A549 (cell line): ENCODE data around the gene KRTAP10-9. TPM values are rescaled to one million over a fixed set of nuclear protein-coding genes. Genes with fewer than 3 reads are reported as not detected.

Experiments
- ATAC-seq, 2 experiments: fragments of 200-7000 bp in 1 of 2; fragments of >200 bp in 1 of 2; cut with Nextera tagmentation in 1 of 2; cut with Tn5 transposase in 1 of 2; 3 replicates each; pipeline versions ENCODE4 v1.8.0 to v1.9.1; 2018 to 2020; ENCODE audit warnings: mild to moderate bottlenecking in 1 of 2, moderate library complexity in 1 of 2
- CTCF ChIA-PET: fragments of 300-600 bp; sonication (Branson Sonifier 250); formaldehyde crosslinking; extraction: SDS; loops from one replicate; lab custom pipeline; 2021; ENCODE audit warnings: antibody characterized with exemption, inconsistent platforms; lab: Yijun Ruan, JAX
- POLR2A ChIA-PET: fragments of 350-600 bp; formaldehyde crosslinking; extraction: SDS; loops from one replicate; lab custom pipeline; 2021; ENCODE audit warnings: antibody characterized with exemption, inconsistent platforms; lab: Yijun Ruan, JAX
- DNase-seq, 2 experiments: peaks; one replicate each; pipeline versions ENCODE4 v3.0.0 to v3.0.0-alpha.2; 2011 to 2016; ENCODE audit warnings: low read depth in 1 of 2, low spot score in 1 of 2
- FAIRE-seq: peaks from 2 replicates; lab custom pipeline; 2011; peaks lifted over from hg19 to GRCh38; lab: Jason Lieb, UNC
- H3K27ac ChIP-seq, 2 experiments: fragments of >200 bp; sonication (Bioruptor Twin); formaldehyde crosslinking; 3 replicates each; pipeline ENCODE4 v1.5.1; 2016 to 2017
- H3K4me1 ChIP-seq: fragments of >200 bp; sonication (Bioruptor Twin); formaldehyde crosslinking; 3 replicates; pipeline ENCODE4 v1.6.1; 2016
- H3K4me2 ChIP-seq: fragments of >200 bp; sonication (Bioruptor Twin); formaldehyde crosslinking; 3 replicates; pipeline ENCODE4 v1.6.1; 2016
- H3K4me3 ChIP-seq: fragments of >200 bp; sonication (Bioruptor Twin); formaldehyde crosslinking; 3 replicates; pipeline ENCODE4 v1.5.1; 2016
- H3K9me3 ChIP-seq: fragments of >200 bp; sonication (Bioruptor Twin); formaldehyde crosslinking; 3 replicates; pipeline ENCODE4 v1.6.1; 2016
- CBX2 ChIP-seq: fragments of 200-600 bp; sonication (generic); IDR thresholded peaks from 2 replicates; pipeline ENCODE4 v1.6.1; 2016; ENCODE audit warnings: low read depth, mild to moderate bottlenecking, borderline replicate concordance
- CBX8 ChIP-seq: fragments of 200-600 bp; sonication (generic); IDR thresholded peaks from 2 replicates; pipeline ENCODE4 v1.6.1; 2016
- CEBPB ChIP-seq, 2 experiments: fragments of >200 bp in 1 of 2; sonication (Bioruptor Twin) in 1 of 2; formaldehyde crosslinking in 1 of 2; IDR thresholded peaks; 2 replicates each; pipeline ENCODE4 v1.6.1; 2012 to 2016
- CHD4 ChIP-seq: fragments of 200-600 bp; sonication (generic); IDR thresholded peaks from 2 replicates; pipeline ENCODE4 v1.6.1; 2016; ENCODE audit warnings: antibody characterized with exemption, mild to moderate bottlenecking, borderline replicate concordance
- EHMT2 ChIP-seq: fragments of 200-600 bp; sonication (generic); IDR thresholded peaks from 2 replicates; pipeline ENCODE4 v1.6.1; 2016; ENCODE audit warnings: antibody characterized with exemption, low read depth, mild to moderate bottlenecking, moderate library complexity
- FOSL2 ChIP-seq, 2 experiments: fragments of 450-650 bp in 1 of 2; fragments of >200 bp in 1 of 2; sonication (Bioruptor Twin) in 1 of 2; formaldehyde crosslinking; IDR thresholded peaks; 2 replicates each; pipeline versions ENCODE4 v1.5.0 to v1.6.1; 2016 to 2020; ENCODE audit warnings: mild to moderate bottlenecking in 1 of 2, moderate library complexity in 1 of 2
- FOXS1 ChIP-seq: fragments of 250-450 bp; sonication (Bioruptor Pico); IDR thresholded peaks from 2 replicates; pipeline ENCODE4 v1.5.0; 2020; ENCODE audit warnings: mild to moderate bottlenecking, moderate library complexity
- GATA3 ChIP-seq: IDR thresholded peaks from 2 replicates; pipeline ENCODE4 v1.6.1; 2012; ENCODE audit warnings: borderline replicate concordance
- HOXA7 ChIP-seq: fragments of 250-450 bp; sonication (Bioruptor Pico); IDR thresholded peaks from 2 replicates; pipeline ENCODE4 v1.5.0; 2020; ENCODE audit warnings: mild to moderate bottlenecking, moderate library complexity
- HOXB13 ChIP-seq: fragments of 250-450 bp; sonication (Bioruptor Pico); IDR thresholded peaks from 2 replicates; pipeline ENCODE4 v1.5.0; 2020; ENCODE audit warnings: low read depth, mild to moderate bottlenecking, moderate library complexity
- JUN ChIP-seq, 2 experiments: fragments of >200 bp; sonication (Bioruptor Twin); formaldehyde crosslinking; IDR thresholded peaks; 2 replicates in 1 of 2; 3 replicates in 1 of 2; pipeline ENCODE4 v1.6.1; 2016 to 2017
- JUNB ChIP-seq: fragments of >200 bp; sonication (Bioruptor Twin); formaldehyde crosslinking; IDR thresholded peaks from 2 replicates; pipeline ENCODE4 v1.6.1; 2016
- MYC ChIP-seq: IDR thresholded peaks from 2 replicates; pipeline ENCODE4 v1.6.1; 2012; ENCODE audit warnings: mild to moderate bottlenecking, inconsistent platforms, low read length, improper control_type of control experiment, borderline replicate concordance
- NPAS2 ChIP-seq: fragments of 250-450 bp; sonication (Bioruptor Pico); IDR thresholded peaks from 2 replicates; pipeline ENCODE4 v1.8.0; 2022; ENCODE audit warnings: mild to moderate bottlenecking, moderate library complexity, borderline replicate concordance
- SMC3 ChIP-seq: fragments of >200 bp; sonication (Bioruptor Twin); formaldehyde crosslinking; IDR thresholded peaks from 3 replicates; pipeline ENCODE4 v1.6.1; 2018; ENCODE audit warnings: inconsistent platforms
- ZC3H11A ChIP-seq: fragments of 450-650 bp; IDR thresholded peaks from 2 replicates; pipeline ENCODE4 v1.6.1; 2014; ENCODE audit warnings: antibody characterized with exemption, mild to moderate bottlenecking
- ZFP36 ChIP-seq: fragments of 450-650 bp; IDR thresholded peaks from 2 replicates; pipeline ENCODE4 v1.6.1; 2014; ENCODE audit warnings: borderline replicate concordance; ENCODE audit not compliant: partially characterized antibody
- ZSCAN20 ChIP-seq: fragments of 250-450 bp; sonication (Bioruptor Pico); IDR thresholded peaks from 2 replicates; pipeline ENCODE4 v1.8.0; 2022; ENCODE audit warnings: mild to moderate bottlenecking, moderate library complexity
- WGBS: methylation state at CpG from one replicate; pipeline ENCODE4 v1.1.6; 2017; ENCODE audit errors: missing lambda C conversion rate; 5-methylcytosine and 5-hydroxymethylcytosine counted together
- polyA plus RNA-seq, 4 experiments: library from polyadenylated mRNA; depleted of rRNA in 3 of 4; stranded (reverse); fragments of >200 nt; fragmentation: RNase III in 1 of 4; extraction: RNeasy Plus Mini Kit Qiagen cat#74134 plus additional on column Dnase treatment in 1 of 4; gene quantifications; 2 replicates in 3 of 4; 3 replicates in 1 of 4; pipeline ENCODE4 v1.2.3, GENCODE V29; 2011 to 2017
- TF ChIP-seq, protein P1 (sequence below): IDR thresholded peaks from 2 replicates; pipeline ENCODE4 v1.6.1; 2012
- TF ChIP-seq, protein P2 (sequence below): fragments of 450-650 bp; IDR thresholded peaks from 2 replicates; pipeline ENCODE4 v1.6.1; 2014; ENCODE audit warnings: antibody characterized with exemption
- TF ChIP-seq, protein P3 (sequence below): IDR thresholded peaks from 2 replicates; pipeline ENCODE4 v1.6.1; 2012; ENCODE audit warnings: low read depth, borderline replicate concordance

The KRTAP10-9 gene
- polyA plus RNA-seq, 2 of the 4 experiments (the other 2 are of a cell fraction): not detected

DNA sequence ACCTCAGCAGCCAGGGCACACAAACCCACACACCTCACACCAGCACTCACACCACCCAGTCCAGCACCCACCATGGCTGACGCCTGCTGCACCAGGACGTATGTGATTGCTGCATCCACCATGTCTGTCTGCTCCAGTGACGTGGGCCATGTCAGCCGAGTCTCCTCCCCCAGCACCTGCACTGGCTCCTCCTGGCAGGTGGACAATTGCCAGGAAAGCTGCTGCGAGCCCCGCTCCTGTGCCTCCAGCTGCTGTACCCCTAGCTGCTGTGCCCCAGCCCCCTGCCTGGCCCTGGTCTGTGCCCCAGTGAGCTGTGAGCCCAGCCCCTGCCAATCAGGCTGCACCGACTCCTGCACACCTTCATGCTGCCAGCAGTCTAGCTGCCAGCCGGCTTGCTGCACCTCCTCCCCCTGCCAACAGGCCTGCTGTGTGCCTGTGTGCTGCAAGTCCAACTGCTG lies 14.8 kb upstream of the KRTAP10-9 start, which contains the start of gene KRTAP10-8:
Gene KRTAP10-8 (plus strand): TSS at position 51 of the 458 bp plus-strand sequence. CDS start 22 bp downstream, at position 73.
- FAIRE-seq: no peak
- WGBS: 50% methylated on average over 2 of the region's 8 CpGs
- ATAC-seq: no peak
- CTCF ChIA-PET: no interaction called here
- no peak for DNase-seq
- POLR2A ChIA-PET: no interaction called here
- Histone ChIP-seq H3K9me3 (peaks cover 5% of the 10 kb centered on the region; the same call in 1 of the 3 replicates), H3K4me2 (no peak within 1 kb of the TSS), H3K4me1 (no peaks in the 10 kb centered on the region), H3K4me3 (no peak within 1 kb of the TSS), H3K27ac (no peak within 1 kb of the TSS)
- TF ChIP-seq, protein P1, sequence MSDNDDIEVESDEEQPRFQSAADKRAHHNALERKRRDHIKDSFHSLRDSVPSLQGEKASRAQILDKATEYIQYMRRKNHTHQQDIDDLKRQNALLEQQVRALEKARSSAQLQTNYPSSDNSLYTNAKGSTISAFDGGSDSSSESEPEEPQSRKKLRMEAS: no peak
- TF ChIP-seq GATA3 (no peak), HOXA7 (no peak), SMC3 (no peak), JUNB (no peak), CHD4 (no peak), JUN (IDR thresholded peaks at IDR 0.05) (no peak), EHMT2 (no peak), ZFP36 (no peak), CBX2 (no peak), CEBPB (IDR thresholded peaks at IDR 0.05) (no peak), ZSCAN20 (CRISPR knock-in tag) (no peak)
- TF ChIP-seq, protein P2, sequence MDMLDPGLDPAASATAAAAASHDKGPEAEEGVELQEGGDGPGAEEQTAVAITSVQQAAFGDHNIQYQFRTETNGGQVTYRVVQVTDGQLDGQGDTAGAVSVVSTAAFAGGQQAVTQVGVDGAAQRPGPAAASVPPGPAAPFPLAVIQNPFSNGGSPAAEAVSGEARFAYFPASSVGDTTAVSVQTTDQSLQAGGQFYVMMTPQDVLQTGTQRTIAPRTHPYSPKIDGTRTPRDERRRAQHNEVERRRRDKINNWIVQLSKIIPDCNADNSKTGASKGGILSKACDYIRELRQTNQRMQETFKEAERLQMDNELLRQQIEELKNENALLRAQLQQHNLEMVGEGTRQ: no peak
- TF ChIP-seq, protein P3, sequence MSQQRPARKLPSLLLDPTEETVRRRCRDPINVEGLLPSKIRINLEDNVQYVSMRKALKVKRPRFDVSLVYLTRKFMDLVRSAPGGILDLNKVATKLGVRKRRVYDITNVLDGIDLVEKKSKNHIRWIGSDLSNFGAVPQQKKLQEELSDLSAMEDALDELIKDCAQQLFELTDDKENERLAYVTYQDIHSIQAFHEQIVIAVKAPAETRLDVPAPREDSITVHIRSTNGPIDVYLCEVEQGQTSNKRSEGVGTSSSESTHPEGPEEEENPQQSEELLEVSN: no peak

DNA sequence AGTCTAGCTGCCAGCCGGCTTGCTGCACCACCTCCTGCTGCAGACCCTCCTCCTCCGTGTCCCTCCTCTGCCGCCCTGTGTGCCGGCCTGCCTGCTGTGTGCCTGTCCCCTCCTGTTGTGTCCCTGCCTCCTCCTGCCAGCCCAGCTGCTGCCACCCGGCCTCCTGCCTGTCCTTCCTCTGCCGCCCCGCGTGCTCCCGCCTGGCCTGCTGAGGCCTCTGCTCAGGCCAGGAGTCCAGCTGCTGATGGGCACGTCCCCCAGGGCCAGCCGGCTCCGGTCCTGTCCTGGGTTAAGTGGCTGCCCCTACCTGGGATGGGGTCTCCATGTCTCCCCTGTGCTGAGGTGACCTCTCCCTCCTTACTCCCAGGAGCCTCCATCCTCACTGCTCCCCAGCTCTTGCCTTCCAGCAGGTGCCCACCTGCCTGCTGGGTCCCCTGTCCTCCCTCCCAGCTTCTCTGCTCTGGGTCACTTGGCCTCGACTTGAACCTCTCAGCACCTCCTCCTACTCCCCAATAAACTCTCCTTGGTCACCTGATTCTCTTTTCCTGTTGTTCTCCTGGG lies 14.1 kb upstream of the KRTAP10-9 start:
- Histone ChIP-seq H3K4me2 (no peak overlapping the region), H3K4me1 (no peaks in the 10 kb centered on the region), H3K27ac (no peak overlapping the region)
- TF ChIP-seq FOSL2 (IDR thresholded peaks at IDR 0.05): no peak
- TF ChIP-seq FOSL2 (CRISPR knock-in tag; IDR thresholded peaks at IDR 0.05): no peak
- no peak for TF ChIP-seq EHMT2
- no peak for TF ChIP-seq CBX8
- no peak for TF ChIP-seq ZFP36
- TF ChIP-seq, all 56 proteins: peak for 0
- CTCF ChIA-PET: no interaction called here
- no peak for FAIRE-seq
- WGBS: 24% methylated on average over 5 of the region's 13 CpGs
- no peak for DNase-seq
- no peak for ATAC-seq
- peaks cover 5% of the 10 kb centered on the region; the same call in 1 of the 3 replicates for H3K9me3 ChIP-seq
- H3K4me3 ChIP-seq: no peak overlapping the region
- POLR2A ChIA-PET: no interaction called here

DNA sequence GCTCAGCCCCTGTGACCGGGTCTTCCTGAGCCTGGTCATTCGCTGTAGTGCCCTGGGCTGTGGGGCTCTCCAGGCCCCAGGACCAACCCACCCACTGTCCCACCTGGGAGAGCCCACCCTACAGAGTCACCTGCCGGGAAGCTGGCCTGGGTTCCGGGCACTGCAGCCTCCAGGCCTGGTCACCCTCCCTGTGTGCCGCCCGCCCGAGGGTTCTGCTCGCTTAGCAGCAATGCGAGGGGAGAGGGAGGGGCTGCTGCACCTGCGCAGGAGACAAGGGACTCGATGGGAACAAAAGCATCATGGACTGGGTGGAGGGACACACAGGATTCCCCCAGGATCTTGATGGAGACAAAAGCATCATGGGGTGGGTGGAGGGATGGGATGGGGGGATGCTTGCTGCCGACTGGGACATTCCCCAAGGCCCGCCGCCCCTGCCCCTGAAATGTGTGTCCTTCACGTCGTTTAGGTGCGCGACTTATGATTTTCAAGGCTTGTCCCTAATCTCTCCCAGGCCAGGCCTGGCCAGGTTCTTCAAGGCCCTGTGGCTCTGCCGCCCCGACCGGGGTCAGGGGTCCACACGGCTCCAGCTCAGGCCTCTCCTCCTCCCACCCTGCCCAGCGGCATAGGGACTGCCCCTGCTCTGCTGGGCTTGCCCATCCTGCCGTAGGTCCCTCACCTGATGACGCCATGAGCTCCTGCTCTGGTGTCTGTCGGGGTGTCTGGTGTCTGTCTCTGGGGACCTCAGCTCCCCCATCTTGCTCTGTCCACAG lies 13.3 kb upstream of the KRTAP10-9 start:
- Histone ChIP-seq H3K9me3 (peaks cover 5% of the 10 kb centered on the region; the same call in 1 of the 3 replicates), H3K4me2 (no peak overlapping the region), H3K4me1 (no peaks in the 10 kb centered on the region), H3K4me3 (no peak overlapping the region), H3K27ac (no peak overlapping the region)
- TF ChIP-seq GATA3 (no peak), CBX2 (no peak), NPAS2 (CRISPR knock-in tag) (no peak), HOXB13 (CRISPR knock-in tag) (no peak), FOXS1 (CRISPR knock-in tag) (no peak), ZC3H11A (no peak), MYC (no peak)
- DNase-seq: no peak
- WGBS: 65% methylated on average over 17 of the region's 26 CpGs
- ATAC-seq: no peak
- no peak for FAIRE-seq
- ChIA-PET CTCF (no interaction called here), POLR2A (no interaction called here)
